ENCODE measurements around the gene IQSEC3. TPM values are rescaled to one million over a fixed set of nuclear protein-coding genes. Genes with fewer than 3 reads are reported as not detected.
"Not testable (repeated sequence)": the region's sequence is repeated elsewhere in the genome, so short reads cannot be mapped to it uniquely, and the experiment has no call there.

IQSEC3 gene
- total RNA-seq, 1 donor, result 0.36 TPM

DNA sequence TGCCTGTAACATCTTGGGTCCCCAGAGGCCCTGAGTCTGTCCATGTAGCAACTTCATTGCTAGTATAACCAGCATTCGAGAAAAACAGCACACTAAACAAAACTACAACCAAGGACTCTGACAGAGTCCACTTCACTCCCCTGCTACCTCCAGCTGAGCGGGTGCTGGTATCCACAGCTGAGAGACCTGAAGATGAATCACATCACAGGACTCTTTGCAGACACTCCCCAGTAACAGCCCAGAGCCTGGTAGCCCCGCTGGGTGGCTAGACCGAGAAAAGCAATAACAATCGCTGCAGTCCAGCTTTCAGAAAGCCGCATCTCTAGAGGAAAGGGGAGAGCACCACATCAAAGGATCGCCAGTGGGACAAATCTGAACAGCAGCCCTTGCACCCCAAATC lies 9.0 kb upstream of the IQSEC3 start:
- H3K36me3 ChIP-seq (ENCODE audit: insufficient read depth, low read length), result no peaks in the 10 kb centered on the region
- no peaks in the 10 kb centered on the region for H3K79me2 ChIP-seq (ENCODE audit: insufficient read depth, low read length)
- H3K27me3 ChIP-seq (ENCODE audit: insufficient read depth, low read length), result peaks cover 30% of the 10 kb centered on the region
- no peak overlapping the region for H3K27ac ChIP-seq (ENCODE audit: low read depth, low read length)
- TF ChIP-seq, protein P1, sequence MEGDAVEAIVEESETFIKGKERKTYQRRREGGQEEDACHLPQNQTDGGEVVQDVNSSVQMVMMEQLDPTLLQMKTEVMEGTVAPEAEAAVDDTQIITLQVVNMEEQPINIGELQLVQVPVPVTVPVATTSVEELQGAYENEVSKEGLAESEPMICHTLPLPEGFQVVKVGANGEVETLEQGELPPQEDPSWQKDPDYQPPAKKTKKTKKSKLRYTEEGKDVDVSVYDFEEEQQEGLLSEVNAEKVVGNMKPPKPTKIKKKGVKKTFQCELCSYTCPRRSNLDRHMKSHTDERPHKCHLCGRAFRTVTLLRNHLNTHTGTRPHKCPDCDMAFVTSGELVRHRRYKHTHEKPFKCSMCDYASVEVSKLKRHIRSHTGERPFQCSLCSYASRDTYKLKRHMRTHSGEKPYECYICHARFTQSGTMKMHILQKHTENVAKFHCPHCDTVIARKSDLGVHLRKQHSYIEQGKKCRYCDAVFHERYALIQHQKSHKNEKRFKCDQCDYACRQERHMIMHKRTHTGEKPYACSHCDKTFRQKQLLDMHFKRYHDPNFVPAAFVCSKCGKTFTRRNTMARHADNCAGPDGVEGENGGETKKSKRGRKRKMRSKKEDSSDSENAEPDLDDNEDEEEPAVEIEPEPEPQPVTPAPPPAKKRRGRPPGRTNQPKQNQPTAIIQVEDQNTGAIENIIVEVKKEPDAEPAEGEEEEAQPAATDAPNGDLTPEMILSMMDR (IDR thresholded peaks at IDR 0.05; ENCODE audit: extremely low read depth, low read depth, low read length), result no peak
- H2AFZ ChIP-seq (ENCODE audit: low read length), result no peak overlapping the region
- no peak overlapping the region for H3K4me3 ChIP-seq (ENCODE audit: insufficient read depth, low read length)
- no peaks in the 10 kb centered on the region for H3K9me3 ChIP-seq (ENCODE audit: low read depth, low read length)
- H3K4me2 ChIP-seq (ENCODE audit: insufficient read depth, low read length), result no peak overlapping the region
- no peaks in the 10 kb centered on the region for H3K4me1 ChIP-seq (ENCODE audit: insufficient read depth, low read length)
- DNase-seq (ENCODE audit: insufficient read length, low spot score, missing footprints), result no peak
- no peaks in the 10 kb centered on the region for H4K20me1 ChIP-seq (ENCODE audit: insufficient read depth, low read length)

DNA sequence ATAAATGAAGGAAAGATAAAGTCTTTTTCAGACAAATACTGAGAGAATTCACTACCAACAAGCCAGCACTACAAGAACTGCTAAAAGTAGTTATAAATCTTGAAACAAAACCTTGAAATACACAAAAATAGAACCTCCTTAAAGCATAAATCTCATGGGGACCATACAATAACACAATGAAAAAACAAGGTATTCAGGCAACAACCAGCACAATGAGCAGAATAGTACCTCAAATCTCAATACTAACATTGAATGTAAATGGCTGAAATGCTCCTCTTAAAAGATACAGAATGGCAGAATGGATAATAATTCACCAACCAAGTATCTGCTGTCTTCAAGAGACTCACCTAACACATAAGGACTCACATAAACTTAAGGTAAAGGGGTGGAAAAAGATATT lies 7.7 kb upstream of the IQSEC3 start:
- H3K27me3 ChIP-seq (ENCODE audit: insufficient read depth, low read length), result peaks cover 21% of the 10 kb centered on the region
- H4K20me1 ChIP-seq (ENCODE audit: insufficient read depth, low read length), result no peaks in the 10 kb centered on the region
- H3K9me3 ChIP-seq (ENCODE audit: low read depth, low read length), result no peaks in the 10 kb centered on the region

DNA sequence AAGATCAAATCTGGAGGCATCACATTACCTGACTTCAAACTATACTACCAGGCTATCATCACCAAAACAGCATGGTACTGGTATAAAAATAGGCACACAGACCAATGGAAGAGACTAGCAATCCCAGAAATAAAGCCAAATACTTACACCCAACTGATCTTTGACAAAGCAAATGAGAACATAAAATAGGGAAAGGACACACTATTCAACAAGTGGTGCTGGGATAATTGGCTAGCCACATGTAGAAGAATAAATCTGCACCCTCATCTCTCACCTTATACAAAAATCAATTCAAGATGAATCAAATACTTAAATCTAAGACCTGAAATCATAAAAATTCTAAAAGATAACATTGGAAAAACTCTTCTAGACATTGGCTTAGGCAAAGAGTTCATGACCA lies 4.7 kb upstream of the IQSEC3 start:
- not testable (repeated sequence) for H3K4me2 ChIP-seq (ENCODE audit: insufficient read depth, low read length); H3K4me3 ChIP-seq (ENCODE audit: insufficient read depth, low read length); H3K27me3 ChIP-seq (ENCODE audit: insufficient read depth, low read length); H3K36me3 ChIP-seq (ENCODE audit: insufficient read depth, low read length); H3K79me2 ChIP-seq (ENCODE audit: insufficient read depth, low read length); H3K27ac ChIP-seq (ENCODE audit: low read depth, low read length); H4K20me1 ChIP-seq (ENCODE audit: insufficient read depth, low read length); H3K4me1 ChIP-seq (ENCODE audit: insufficient read depth, low read length); DNase-seq (ENCODE audit: insufficient read length, low spot score, missing footprints); H2AFZ ChIP-seq (ENCODE audit: low read length); H3K9me3 ChIP-seq (ENCODE audit: low read depth, low read length)

More for the DNA sequence above, 7.7 kb upstream of the IQSEC3 start:
- Histone ChIP-seq H3K27ac (ENCODE audit: low read depth, low read length) (no peak overlapping the region), H3K79me2 (ENCODE audit: insufficient read depth, low read length) (no peaks in the 10 kb centered on the region), H3K4me2 (ENCODE audit: insufficient read depth, low read length) (no peak overlapping the region), H3K4me3 (ENCODE audit: insufficient read depth, low read length) (no peak overlapping the region), H2AFZ (ENCODE audit: low read length) (no peak overlapping the region), H3K4me1 (ENCODE audit: insufficient read depth, low read length) (no peaks in the 10 kb centered on the region), H3K36me3 (ENCODE audit: insufficient read depth, low read length) (no peaks in the 10 kb centered on the region)
- TF ChIP-seq, protein P1 (IDR thresholded peaks at IDR 0.05; ENCODE audit: extremely low read depth, low read depth, low read length), result no peak
- no peak for DNase-seq (ENCODE audit: insufficient read length, low spot score, missing footprints)

DNA sequence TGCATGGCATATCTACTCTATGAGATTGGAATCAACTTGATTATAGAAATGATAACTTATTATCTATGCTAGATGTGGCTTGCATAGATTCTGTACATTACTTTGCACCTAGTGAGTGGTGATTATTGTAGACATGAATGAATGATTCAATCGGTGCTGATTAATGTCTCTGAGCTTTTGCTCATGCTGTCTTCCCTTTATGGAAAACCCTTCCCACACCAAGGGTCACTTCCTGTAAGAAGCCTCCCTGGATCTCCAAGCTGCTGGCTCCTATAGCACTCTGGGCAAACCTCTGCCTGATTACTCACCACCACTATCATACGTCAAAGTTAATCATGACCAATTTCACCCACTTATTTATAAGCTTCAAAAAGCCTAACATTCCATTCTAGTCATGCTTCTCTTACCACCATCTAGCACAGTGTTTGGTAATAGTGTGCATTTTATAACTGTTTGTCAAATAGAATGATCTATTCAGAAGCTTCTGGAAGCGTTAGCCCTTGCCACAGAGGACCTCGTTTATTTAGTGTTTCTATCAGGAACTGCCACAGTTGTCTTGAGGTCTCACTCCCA lies 990 bp upstream of the IQSEC3 start:
- not testable (repeated sequence) for H3K4me3 ChIP-seq (ENCODE audit: insufficient read depth, low read length); H2AFZ ChIP-seq (ENCODE audit: low read length); H3K4me2 ChIP-seq (ENCODE audit: insufficient read depth, low read length); H3K36me3 ChIP-seq (ENCODE audit: insufficient read depth, low read length); H3K27me3 ChIP-seq (ENCODE audit: insufficient read depth, low read length); H3K27ac ChIP-seq (ENCODE audit: low read depth, low read length); H3K9me3 ChIP-seq (ENCODE audit: low read depth, low read length); H3K79me2 ChIP-seq (ENCODE audit: insufficient read depth, low read length); H4K20me1 ChIP-seq (ENCODE audit: insufficient read depth, low read length); DNase-seq (ENCODE audit: insufficient read length, low spot score, missing footprints); H3K4me1 ChIP-seq (ENCODE audit: insufficient read depth, low read length)

DNA sequence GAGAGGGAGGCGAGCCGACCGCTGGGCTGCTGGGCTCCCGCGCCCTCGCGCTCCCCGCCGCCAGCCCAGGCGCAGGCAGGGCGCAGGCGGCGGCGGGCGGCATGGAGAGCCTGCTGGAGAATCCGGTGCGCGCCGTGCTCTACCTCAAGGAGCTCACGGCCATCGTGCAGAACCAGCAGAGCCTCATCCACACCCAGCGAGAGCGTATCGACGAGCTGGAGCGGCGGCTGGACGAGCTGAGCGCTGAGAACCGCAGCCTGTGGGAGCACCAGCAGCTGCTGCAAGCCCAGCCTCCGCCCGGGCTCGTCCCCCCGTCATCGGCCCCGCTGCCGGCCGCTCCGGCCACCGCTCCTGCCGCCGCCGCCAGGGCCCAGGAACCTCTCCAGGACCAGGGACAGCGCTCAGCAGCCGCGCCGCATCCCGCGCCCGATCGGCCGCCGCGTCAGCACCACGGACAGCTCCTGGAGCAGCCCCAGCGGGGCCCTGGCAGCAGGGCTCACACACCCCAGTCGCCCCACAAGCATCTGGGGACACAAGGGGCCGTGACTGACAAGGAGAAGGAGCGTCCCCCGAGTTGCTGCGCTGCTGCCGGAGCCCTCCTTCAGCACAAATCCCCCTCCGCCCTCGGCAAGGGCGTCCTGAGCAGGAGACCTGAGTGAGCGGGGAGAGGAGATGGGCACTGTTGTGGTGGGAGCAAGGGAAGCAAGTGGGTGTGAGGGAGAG lies 376 bp downstream of the IQSEC3 start:
- not testable (repeated sequence) for H3K36me3 ChIP-seq (ENCODE audit: insufficient read depth, low read length); H3K4me3 ChIP-seq (ENCODE audit: insufficient read depth, low read length); H3K79me2 ChIP-seq (ENCODE audit: insufficient read depth, low read length); H3K4me2 ChIP-seq (ENCODE audit: insufficient read depth, low read length); H4K20me1 ChIP-seq (ENCODE audit: insufficient read depth, low read length); H3K27me3 ChIP-seq (ENCODE audit: insufficient read depth, low read length); H2AFZ ChIP-seq (ENCODE audit: low read length); H3K9me3 ChIP-seq (ENCODE audit: low read depth, low read length); H3K4me1 ChIP-seq (ENCODE audit: insufficient read depth, low read length); H3K27ac ChIP-seq (ENCODE audit: low read depth, low read length); DNase-seq (ENCODE audit: insufficient read length, low spot score, missing footprints)

DNA sequence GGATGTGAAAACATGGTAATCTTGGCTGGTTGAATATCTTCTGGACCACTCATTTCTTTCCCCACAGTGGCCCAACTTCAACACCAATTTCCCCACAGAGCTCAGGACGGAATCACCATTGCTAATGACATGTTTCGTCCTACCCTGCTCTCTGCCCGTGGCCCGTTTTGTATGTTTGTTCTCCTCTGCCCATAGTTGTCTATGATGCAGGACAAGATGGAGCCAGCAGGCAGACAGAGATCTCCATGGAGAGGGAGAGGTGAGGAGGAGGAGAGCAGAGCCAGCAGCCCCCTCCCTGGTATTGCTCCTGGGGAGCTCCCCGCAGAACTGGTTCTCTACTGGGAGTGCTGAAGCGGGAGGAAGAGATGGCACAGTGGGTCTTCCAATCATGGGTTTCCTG lies 3.1 kb downstream of the IQSEC3 start:
- H4K20me1 ChIP-seq (ENCODE audit: insufficient read depth, low read length); H3K79me2 ChIP-seq (ENCODE audit: insufficient read depth, low read length); H3K27ac ChIP-seq (ENCODE audit: low read depth, low read length); H3K4me1 ChIP-seq (ENCODE audit: insufficient read depth, low read length); H3K4me2 ChIP-seq (ENCODE audit: insufficient read depth, low read length); H3K36me3 ChIP-seq (ENCODE audit: insufficient read depth, low read length); H3K4me3 ChIP-seq (ENCODE audit: insufficient read depth, low read length); H3K9me3 ChIP-seq (ENCODE audit: low read depth, low read length); H2AFZ ChIP-seq (ENCODE audit: low read length); H3K27me3 ChIP-seq (ENCODE audit: insufficient read depth, low read length); DNase-seq (ENCODE audit: insufficient read length, low spot score, missing footprints): not testable (repeated sequence)

DNA sequence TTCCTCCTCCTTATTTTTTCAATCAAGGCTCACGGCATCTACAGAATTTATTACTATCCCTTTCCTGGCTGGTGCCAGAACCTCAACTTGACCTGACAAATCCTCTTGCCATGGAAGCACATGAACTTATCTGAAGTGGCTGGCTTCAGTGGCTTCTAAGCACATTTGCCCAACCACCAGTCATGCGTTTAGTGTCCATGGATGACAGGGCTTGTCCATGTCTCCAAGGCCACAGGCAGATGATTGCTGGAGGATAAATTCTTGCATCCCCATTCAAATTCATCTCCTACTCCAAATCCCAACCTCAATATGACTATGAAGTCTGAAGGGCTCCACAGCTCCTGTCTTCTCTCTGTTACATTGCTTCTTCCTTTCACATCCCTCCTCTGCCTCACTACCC lies 4.0 kb downstream of the IQSEC3 start:
- not testable (repeated sequence) for H3K27ac ChIP-seq (ENCODE audit: low read depth, low read length); H3K36me3 ChIP-seq (ENCODE audit: insufficient read depth, low read length); H3K9me3 ChIP-seq (ENCODE audit: low read depth, low read length); H3K79me2 ChIP-seq (ENCODE audit: insufficient read depth, low read length); H2AFZ ChIP-seq (ENCODE audit: low read length); H3K4me1 ChIP-seq (ENCODE audit: insufficient read depth, low read length); H4K20me1 ChIP-seq (ENCODE audit: insufficient read depth, low read length); H3K27me3 ChIP-seq (ENCODE audit: insufficient read depth, low read length); DNase-seq (ENCODE audit: insufficient read length, low spot score, missing footprints); H3K4me3 ChIP-seq (ENCODE audit: insufficient read depth, low read length); H3K4me2 ChIP-seq (ENCODE audit: insufficient read depth, low read length)

Measured in osteoblast (primary cell).